HEK293 (cell line): ENCODE measurements around the gene IFT122.

Source experiments
- KLF7 ChIP-seq: fragments of 450-650 bp; formaldehyde crosslinking; IDR thresholded peaks from 2 replicates; pipeline ENCODE4 v1.5.1; 2016; ENCODE audit warnings: missing biosample characterization, missing genetic modification characterization, borderline replicate concordance
- KLF9 ChIP-seq: fragments of 450-650 bp; formaldehyde crosslinking; IDR thresholded peaks from 2 replicates; pipeline ENCODE4 v1.5.1; 2016; ENCODE audit warnings: missing biosample characterization, missing genetic modification characterization, low read depth
- REST ChIP-seq: fragments of 450-650 bp; formaldehyde crosslinking; IDR thresholded peaks from 2 replicates; pipeline ENCODE4 v1.5.1; 2016; ENCODE audit warnings: missing biosample characterization, missing genetic modification characterization
- SP2 ChIP-seq: fragments of 450-650 bp; formaldehyde crosslinking; IDR thresholded peaks from 2 replicates; pipeline ENCODE4 v1.5.1; 2016; ENCODE audit warnings: missing biosample characterization, missing genetic modification characterization
- ZBTB8A ChIP-seq: fragments of 450-650 bp; formaldehyde crosslinking; IDR thresholded peaks from 2 replicates; pipeline ENCODE4 v1.5.1; 2016; ENCODE audit warnings: missing biosample characterization, missing genetic modification characterization
- ZNF132 ChIP-seq: fragments of 450-650 bp; formaldehyde crosslinking; IDR thresholded peaks from 2 replicates; pipeline ENCODE4 v1.5.1; 2017; ENCODE audit warnings: missing biosample characterization, missing genetic modification characterization, borderline replicate concordance
- ZNF169 ChIP-seq: fragments of 450-650 bp; formaldehyde crosslinking; IDR thresholded peaks from 2 replicates; pipeline ENCODE4 v1.5.1; 2016; ENCODE audit warnings: missing biosample characterization, missing genetic modification characterization
- ZNF2 ChIP-seq: fragments of 450-650 bp; formaldehyde crosslinking; IDR thresholded peaks from 2 replicates; pipeline ENCODE4 v1.5.1; 2016; ENCODE audit warnings: missing biosample characterization, missing genetic modification characterization
- TF ChIP-seq, protein P1 (sequence below): fragments of 450-650 bp; formaldehyde crosslinking; IDR thresholded peaks from 2 replicates; pipeline ENCODE4 v1.5.1; 2017; ENCODE audit warnings: missing biosample characterization, missing genetic modification characterization
- TF ChIP-seq, protein P2 (sequence below): fragments of 450-650 bp; formaldehyde crosslinking; IDR thresholded peaks from 2 replicates; pipeline ENCODE4 v1.5.1; 2016; ENCODE audit warnings: missing biosample characterization, missing genetic modification characterization
- TF ChIP-seq, protein P3 (sequence below): fragments of 450-650 bp; formaldehyde crosslinking; IDR thresholded peaks from 2 replicates; pipeline ENCODE4 v1.5.1; 2016; ENCODE audit warnings: missing biosample characterization, missing genetic modification characterization
- TF ChIP-seq, protein P4 (sequence below): fragments of 450-650 bp; IDR thresholded peaks from 2 replicates; pipeline ENCODE4 v1.5.1; 2018; ENCODE audit warnings: missing biosample characterization, mild to moderate bottlenecking, missing genetic modification characterization

- TF ChIP-seq, protein P1, sequence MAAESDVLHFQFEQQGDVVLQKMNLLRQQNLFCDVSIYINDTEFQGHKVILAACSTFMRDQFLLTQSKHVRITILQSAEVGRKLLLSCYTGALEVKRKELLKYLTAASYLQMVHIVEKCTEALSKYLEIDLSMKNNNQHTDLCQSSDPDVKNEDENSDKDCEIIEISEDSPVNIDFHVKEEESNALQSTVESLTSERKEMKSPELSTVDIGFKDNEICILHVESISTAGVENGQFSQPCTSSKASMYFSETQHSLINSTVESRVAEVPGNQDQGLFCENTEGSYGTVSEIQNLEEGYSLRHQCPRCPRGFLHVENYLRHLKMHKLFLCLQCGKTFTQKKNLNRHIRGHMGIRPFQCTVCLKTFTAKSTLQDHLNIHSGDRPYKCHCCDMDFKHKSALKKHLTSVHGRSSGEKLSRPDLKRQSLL (tag by site-specific recombination) = no peak
- TF ChIP-seq REST (tag by site-specific recombination) (no peak), KLF7 (no peak), ZNF132 (tag by site-specific recombination) (no peak), ZNF169 (tag by site-specific recombination) (no peak), KLF9 (no peak), ZNF2 (tag by site-specific recombination) (no peak), ZBTB8A (tag by site-specific recombination) (no peak), SP2 (tag by site-specific recombination) (no peak)
- TF ChIP-seq, protein P2, sequence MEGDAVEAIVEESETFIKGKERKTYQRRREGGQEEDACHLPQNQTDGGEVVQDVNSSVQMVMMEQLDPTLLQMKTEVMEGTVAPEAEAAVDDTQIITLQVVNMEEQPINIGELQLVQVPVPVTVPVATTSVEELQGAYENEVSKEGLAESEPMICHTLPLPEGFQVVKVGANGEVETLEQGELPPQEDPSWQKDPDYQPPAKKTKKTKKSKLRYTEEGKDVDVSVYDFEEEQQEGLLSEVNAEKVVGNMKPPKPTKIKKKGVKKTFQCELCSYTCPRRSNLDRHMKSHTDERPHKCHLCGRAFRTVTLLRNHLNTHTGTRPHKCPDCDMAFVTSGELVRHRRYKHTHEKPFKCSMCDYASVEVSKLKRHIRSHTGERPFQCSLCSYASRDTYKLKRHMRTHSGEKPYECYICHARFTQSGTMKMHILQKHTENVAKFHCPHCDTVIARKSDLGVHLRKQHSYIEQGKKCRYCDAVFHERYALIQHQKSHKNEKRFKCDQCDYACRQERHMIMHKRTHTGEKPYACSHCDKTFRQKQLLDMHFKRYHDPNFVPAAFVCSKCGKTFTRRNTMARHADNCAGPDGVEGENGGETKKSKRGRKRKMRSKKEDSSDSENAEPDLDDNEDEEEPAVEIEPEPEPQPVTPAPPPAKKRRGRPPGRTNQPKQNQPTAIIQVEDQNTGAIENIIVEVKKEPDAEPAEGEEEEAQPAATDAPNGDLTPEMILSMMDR = no peak
- TF ChIP-seq, protein P3, sequence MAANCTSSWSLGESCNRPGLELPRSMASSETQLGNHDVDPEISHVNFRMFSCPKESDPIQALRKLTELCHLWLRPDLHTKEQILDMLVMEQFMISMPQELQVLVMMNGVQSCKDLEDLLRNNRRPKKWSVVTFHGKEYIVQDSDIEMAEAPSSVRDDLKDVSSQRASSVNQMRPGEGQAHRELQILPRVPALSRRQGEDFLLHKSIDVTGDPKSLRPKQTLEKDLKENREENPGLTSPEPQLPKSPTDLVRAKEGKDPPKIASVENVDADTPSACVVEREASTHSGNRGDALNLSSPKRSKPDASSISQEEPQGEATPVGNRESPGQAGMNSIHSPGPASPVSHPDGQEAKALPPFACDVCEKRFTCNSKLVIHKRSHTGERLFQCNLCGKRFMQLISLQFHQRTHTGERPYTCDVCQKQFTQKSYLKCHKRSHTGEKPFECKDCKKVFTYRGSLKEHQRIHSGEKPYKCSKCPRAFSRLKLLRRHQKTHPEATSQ = no peak
- TF ChIP-seq, protein P4, sequence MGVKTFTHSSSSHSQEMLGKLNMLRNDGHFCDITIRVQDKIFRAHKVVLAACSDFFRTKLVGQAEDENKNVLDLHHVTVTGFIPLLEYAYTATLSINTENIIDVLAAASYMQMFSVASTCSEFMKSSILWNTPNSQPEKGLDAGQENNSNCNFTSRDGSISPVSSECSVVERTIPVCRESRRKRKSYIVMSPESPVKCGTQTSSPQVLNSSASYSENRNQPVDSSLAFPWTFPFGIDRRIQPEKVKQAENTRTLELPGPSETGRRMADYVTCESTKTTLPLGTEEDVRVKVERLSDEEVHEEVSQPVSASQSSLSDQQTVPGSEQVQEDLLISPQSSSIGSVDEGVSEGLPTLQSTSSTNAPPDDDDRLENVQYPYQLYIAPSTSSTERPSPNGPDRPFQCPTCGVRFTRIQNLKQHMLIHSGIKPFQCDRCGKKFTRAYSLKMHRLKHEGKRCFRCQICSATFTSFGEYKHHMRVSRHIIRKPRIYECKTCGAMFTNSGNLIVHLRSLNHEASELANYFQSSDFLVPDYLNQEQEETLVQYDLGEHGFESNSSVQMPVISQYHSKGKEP (tag by site-specific recombination) = no peak
Observed at GRCh38 chr3:129563332-129563731, 123.3 kb downstream of the IFT122 start.
